Urothelium cell line (cell line): ENCODE results near the gene DNAH6.
"Not testable (repeated sequence)": the region's sequence is repeated elsewhere in the genome, so short reads cannot be mapped to it uniquely, and the experiment has no call there.

Experiments
- DNase-seq: peaks from one replicate; pipeline ENCODE4 v3.0.0; 2011; ENCODE audit warnings: low spot score, mixed read lengths
- FAIRE-seq: peaks from 2 replicates; lab custom pipeline; 2011; peaks lifted over from hg19 to GRCh38; lab: Jason Lieb, UNC

DNAH6 gene, protein sequence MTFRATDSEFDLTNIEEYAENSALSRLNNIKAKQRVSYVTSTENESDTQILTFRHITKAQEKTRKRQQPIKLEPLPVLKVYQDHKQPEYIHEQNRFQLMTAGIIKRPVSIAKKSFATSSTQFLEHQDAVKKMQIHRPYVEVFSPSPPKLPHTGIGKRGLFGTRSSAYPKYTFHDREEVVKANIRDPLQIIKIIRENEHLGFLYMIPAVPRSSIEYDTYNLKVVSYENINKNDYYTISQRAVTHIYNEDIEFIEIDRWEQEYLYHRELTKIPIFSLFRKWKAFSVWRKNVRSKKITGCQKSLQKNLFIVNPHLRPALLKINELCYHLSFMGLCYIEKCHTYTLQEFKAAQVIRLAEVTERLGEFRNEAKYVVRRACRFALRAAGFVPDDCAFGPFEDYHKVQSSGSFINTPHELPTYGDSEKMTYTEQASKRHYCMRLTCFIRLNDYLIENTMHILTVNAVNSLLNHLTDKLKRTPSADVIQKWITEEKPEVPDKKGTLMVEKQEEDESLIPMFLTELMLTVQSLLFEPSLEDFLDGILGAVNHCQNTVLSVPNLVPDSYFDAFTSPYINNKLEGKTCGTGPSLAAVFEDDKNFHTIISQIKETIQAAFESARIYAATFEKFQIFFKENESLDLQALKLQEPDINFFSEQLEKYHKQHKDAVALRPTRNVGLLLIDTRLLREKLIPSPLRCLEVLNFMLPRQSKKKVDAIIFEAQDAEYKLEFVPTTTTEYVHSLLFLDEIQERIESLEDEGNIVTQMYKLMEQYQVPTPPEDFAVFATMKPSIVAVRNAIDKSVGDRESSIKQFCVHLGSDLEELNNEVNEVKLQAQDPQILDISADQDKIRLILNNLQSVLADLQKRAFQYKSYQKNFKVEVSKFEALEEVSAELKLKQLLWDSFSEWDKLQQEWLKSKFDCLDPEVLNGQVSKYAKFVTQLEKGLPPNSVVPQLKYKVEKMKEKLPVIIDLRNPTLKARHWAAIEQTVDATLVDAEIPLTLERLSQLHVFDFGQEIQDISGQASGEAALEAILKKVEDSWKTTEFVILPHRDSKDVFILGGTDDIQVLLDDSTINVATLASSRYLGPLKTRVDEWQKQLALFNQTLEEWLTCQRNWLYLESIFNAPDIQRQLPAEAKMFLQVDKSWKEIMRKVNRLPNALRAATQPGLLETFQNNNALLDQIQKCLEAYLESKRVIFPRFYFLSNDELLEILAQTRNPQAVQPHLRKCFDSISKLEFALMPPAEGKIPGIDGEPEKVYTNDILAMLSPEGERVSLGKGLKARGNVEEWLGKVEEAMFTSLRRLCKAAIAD (N-terminal part only)

GRCh38 chr2:84516234-84516986 lies at the start of gene DNAH6:
Gene DNAH6 (plus strand): TSS chr2:84516498. CDS start chr2:84517827, 1,329 bp downstream.
- peak; percentile 94 for DNase-seq
- peak; percentile 96 for FAIRE-seq

- FAIRE-seq (no peak), DNase-seq (no peak)
Measured at GRCh38 chr2:84467389-84467788, 48.9 kb upstream of the DNAH6 start.

GRCh38 chr2:84472423-84472822 lies 43.9 kb upstream of the DNAH6 start:
- DNase-seq = not testable (repeated sequence)

GRCh38 chr2:84472856-84473565 lies 43.3 kb upstream of the DNAH6 start:
- no peak for DNase-seq
- FAIRE-seq = no peak

More at GRCh38 chr2:84472423-84472822, 43.9 kb upstream of the DNAH6 start:
- not testable (repeated sequence) for FAIRE-seq

GRCh38 chr2:84474176-84474575 lies 42.1 kb upstream of the DNAH6 start:
- no peak for FAIRE-seq

GRCh38 chr2:84477886-84478285 lies 38.4 kb upstream of the DNAH6 start:
- no peak for DNase-seq
- FAIRE-seq = no peak

More at GRCh38 chr2:84474176-84474575, 42.1 kb upstream of the DNAH6 start:
- no peak for DNase-seq

GRCh38 chr2:84478867-84479266 lies 37.4 kb upstream of the DNAH6 start:
- FAIRE-seq (no peak), DNase-seq (no peak)

- FAIRE-seq (peak; percentile 50), DNase-seq (peak; percentile 65)
Measured at GRCh38 chr2:84481702-84482101, 34.6 kb upstream of the DNAH6 start.

DNA sequence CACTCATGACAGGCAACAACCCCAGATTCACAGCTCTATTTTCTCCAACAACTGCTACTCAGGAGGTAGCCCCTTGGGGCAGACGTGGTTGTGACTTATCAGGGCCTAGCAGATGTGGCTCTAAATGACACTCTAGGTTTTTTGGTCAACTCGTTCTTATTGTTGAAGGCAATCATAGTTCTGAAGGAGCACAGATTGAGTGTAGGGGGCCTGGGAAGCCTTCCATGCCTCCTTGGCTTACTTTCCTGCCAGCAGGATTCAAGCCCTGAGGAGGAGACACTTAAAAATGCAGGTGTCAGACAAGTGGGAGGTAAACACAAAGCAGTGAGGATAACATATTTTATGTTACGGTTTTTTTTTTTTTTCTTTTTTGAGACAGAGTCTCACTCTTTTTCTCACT lies 33.7 kb upstream of the DNAH6 start:
- FAIRE-seq (no peak), DNase-seq (no peak)

DNA sequence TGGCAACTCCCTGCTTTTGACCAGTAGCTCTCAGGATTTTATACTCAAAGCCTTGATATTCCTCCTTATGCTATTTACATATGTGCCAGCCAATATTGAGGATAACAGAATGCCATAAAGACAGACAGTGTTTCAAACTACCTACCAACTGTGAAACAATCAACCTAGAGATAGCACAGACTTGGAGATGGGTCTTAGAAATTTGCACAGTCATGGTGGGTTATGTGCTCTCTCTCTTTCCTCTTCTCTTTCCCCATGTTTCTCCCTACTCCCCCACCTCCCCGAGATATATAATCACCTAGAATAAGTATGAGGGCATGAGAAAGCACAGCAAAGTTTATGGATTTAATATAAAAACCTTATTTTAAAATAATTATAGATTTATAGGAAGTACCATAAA lies 33.0 kb upstream of the DNAH6 start:
- FAIRE-seq = no peak

GRCh38 chr2:84486441-84487115 lies 29.7 kb upstream of the DNAH6 start:
- DNase-seq (no peak), FAIRE-seq (no peak)

More for the DNA sequence above, 33.0 kb upstream of the DNAH6 start:
- no peak for DNase-seq

DNA sequence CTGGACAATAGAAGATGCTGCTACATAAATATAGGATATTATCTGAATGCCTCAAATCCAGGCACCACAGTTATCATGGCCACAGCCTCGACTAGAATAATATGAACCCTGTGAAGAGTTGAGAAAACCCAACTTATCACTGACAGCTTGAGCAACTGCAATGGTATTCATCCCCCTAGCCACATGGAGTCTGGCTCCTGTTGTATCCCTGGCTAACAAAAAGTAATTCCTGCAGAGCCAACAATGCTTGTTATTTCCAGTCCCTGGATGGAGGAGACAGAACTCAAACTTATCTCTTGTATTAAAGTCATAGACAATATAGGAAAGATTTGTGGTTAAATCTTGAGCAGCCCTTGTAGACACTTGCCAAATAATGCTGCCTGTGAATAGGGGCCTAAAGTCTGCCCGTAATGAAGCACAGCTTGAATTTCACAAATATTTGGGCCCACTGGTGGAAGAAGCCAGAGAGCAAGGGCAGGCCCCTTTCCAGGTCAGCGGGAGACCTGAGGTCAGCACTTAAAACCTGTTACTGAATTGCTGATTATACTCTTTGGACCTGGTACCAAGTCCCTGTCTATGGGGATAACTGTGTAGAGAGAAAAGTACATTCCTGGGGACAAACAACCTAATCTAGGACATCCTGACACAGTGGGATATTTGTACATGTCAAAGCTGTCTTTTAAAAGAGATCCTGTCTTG lies 28.9 kb upstream of the DNAH6 start:
- DNase-seq (no peak), FAIRE-seq (no peak)

DNA sequence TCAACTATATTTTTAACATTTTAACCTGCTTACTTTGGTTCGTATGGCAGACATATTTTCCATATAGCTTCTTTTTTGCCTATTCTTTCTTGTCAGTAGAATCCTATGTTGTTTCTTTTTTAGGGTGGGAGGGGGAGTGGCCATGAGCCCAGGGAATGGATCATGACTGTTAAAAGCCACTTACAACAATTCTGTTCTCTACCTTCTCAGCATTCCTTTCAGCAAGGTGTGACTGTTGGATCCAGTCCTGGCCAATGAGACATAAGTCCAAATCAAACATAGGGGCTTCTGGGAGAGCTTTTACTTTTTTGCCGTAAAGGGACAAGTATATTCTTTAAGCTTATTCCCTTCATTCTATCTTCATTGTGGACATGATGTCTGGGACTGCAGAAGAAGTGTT lies 25.0 kb upstream of the DNAH6 start:
- FAIRE-seq = no peak
- no peak for DNase-seq

DNA sequence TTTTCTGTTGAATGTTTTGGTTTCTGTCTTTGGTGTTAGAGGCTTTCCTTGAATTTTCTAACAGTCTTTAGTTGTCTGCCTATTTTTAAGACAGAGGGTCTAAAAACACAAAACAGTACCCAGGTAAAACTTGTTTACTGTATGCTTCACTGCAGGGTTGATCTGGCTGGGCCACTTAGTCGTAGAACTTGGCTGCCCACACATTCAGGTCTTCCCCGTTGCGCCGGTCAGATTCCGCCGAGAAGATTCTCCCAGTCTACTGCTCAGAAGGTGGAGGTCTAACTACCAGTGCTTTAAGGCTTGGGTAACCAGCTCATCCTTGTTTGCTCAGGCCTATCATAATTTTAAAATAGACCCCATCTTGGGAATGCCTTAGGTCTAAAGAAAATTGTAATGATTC lies 24.6 kb upstream of the DNAH6 start:
- no peak for FAIRE-seq

DNA sequence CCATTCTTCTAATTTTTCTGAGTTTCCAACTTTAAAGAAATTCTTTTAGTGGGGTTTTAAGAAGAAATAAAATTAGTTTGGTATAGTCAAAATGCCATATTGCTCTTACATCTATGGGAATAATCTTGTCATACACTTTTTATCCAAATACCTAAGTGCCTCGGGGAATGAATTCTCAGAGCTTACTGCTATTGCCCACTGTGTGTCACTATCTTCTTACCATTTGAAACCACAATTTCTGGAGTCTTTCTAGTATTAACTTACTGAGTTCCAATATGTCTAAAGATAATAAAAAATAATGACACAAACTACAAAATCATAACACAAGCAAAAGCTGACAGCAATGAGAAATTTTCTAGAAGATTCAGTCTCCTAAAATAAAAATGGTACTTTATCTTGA lies 23.7 kb upstream of the DNAH6 start:
- FAIRE-seq = no peak

More for the DNA sequence above, 24.6 kb upstream of the DNAH6 start:
- DNase-seq = no peak

DNA sequence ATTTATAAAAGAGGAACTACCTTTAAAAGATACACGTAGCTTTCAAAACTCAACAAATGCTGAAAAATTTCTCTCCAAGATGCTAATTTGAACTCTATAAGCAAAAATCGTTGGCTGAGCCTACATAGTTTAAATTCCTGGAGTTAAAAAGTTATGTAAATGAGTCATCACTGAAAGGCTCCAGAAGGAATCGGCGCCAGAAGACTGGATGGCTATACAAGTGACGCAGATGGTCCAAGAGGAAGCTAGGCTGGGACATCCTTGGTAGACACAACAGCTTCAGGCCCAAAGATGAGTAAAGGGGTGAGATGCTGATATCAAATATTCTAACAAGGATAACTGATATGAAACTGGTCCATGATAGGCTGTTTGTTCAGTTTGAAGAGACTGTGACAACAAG lies 22.8 kb upstream of the DNAH6 start:
- FAIRE-seq (no peak), DNase-seq (peak; percentile 66)

More for the DNA sequence above, 23.7 kb upstream of the DNAH6 start:
- DNase-seq = no peak

DNA sequence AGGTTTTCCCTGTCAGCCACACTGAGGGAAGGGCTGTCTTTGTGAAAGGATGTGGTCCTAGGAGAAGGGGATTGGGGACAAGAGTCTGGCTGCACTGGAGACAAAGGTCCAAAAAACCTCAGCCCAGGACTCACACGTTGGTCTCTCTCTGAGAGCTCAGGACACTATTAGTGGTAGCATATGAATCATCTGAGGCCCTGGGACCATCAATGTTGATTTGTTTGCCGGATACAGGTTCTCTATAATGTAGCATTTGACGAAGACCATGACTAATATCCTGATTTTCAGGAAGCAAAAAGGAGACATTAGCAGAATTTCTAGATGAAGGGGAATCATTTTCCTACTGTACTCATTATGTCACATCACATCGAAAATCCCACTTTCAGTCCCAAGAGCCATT lies 22.2 kb upstream of the DNAH6 start:
- DNase-seq = no peak
- FAIRE-seq = no peak

DNA sequence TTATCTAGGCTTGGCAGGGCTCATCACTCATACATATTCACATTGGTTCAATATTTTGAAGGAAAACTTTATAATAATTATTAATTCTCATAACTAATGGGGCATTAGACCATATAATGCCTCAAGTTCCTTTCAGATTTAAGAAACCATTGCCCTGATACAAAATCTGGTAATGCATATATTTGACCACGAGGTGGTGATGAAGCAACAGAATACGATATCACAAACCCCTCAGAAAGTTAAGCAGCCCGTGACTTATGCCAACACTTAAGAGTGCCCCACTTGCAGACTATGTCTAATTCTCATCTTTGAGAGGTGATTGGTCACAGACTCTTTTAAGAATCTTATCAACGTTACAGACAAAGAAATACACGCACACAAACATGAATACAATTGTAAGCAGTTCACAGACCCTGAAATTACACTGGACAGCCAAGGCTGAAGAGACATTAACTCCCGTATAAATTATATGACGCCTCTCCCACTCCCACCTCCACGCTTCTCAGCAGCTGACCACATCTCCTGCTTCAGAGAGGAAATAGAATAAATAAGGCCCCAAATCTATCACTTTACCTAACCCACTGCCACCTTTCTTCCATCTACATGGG lies 20.7 kb upstream of the DNAH6 start:
- FAIRE-seq (no peak), DNase-seq (peak; percentile 50)
